Activated CD4-positive, alpha-beta T cell treated with anti-CD3 and anti-CD28 coated beads, Interleukin-2, amount 50 U/mL, for 4 hours (primary cell): Measurements from ENCODE around the gene THBS3.
A peak's percentile ranks its signal among the peaks of the same experiment; 100 is the strongest.
"Not testable (repeated sequence)": the region's sequence is repeated elsewhere in the genome, so short reads cannot be mapped to it uniquely, and the experiment has no call there.

Experiments
- DNase-seq, 2 experiments: peaks; one replicate each; pipeline ENCODE4 v3.0.0-alpha.2; 2020

THBS3 gene

DNA sequence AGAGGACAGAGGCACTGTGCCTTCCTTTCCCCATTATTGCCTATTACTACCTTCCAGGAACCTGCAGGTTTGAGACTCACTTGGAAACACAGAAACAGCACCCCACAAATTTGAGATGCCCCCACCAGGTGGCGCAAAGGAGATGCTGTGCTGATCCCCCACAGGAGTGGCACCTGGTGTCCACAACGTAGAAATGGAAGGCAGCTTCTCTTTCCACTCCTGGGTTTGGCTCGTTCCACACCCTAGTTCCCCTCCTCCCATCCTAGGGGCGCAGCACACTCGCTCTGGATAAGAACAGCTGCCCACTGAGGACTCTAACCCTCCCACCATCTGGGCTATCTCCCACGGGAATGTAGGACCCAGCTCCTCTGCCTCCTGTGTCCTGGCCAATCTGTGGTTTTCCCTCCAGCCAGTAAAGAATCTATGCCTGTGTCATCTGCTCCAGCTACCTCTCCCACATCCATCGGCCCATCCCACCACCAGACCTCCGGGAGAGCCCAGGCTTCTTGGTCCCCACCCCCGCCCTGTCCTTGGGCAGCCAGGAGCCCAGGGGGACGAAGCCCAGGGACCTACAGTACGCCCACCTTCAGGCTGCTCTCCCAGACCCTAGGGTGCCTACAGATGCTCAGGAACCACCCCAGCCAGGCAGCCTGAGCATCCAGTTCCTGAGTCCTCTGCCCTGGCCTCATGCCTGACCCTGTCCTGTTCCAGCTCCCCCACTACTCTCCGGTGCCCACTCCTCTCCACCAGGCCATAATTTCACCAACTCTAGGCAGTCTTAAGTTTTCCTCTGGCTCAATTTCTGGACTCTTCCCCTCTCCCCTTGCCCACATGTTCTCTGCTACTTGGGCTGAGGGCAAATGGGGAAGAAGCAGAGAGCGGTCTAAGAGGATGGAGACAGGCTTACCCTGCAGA is 549 bp downstream of the THBS3 start:
- DNase-seq: peak; percentile 90 to 94

DNA sequence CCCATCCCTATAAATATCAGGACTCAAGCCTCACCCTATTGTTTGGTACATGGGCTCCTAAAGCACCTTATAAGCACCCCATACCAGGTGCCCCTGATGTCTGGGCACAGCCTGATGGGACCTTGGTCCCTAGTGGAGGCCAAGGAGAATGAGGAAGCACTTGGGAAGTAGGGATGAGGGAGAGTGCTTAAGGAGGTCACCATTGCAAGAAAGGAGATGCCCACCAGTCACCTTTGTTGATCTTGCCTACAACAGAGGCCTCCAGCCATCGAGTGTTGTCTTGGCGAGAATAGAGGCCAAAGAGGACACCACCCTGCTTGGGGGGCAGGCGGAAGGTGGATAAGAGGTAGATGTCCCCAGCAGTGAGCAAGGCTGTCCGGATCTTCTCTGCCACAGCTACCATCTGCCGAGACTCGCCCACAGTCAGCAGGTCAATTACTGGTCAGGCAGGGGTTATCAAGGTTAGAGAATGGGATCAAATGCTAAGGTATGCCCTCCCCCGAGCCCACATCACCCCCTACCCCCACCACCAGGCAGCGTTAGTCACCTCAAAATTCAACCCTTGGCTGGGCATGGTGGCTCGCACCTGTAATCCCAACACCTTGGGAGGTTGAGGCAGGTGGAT is 1.6 kb downstream of the THBS3 start:
- no peak for DNase-seq

- DNase-seq: no peak
Observed at GRCh38 chr1:155205035-155205434, 2.7 kb downstream of the THBS3 start.

DNA sequence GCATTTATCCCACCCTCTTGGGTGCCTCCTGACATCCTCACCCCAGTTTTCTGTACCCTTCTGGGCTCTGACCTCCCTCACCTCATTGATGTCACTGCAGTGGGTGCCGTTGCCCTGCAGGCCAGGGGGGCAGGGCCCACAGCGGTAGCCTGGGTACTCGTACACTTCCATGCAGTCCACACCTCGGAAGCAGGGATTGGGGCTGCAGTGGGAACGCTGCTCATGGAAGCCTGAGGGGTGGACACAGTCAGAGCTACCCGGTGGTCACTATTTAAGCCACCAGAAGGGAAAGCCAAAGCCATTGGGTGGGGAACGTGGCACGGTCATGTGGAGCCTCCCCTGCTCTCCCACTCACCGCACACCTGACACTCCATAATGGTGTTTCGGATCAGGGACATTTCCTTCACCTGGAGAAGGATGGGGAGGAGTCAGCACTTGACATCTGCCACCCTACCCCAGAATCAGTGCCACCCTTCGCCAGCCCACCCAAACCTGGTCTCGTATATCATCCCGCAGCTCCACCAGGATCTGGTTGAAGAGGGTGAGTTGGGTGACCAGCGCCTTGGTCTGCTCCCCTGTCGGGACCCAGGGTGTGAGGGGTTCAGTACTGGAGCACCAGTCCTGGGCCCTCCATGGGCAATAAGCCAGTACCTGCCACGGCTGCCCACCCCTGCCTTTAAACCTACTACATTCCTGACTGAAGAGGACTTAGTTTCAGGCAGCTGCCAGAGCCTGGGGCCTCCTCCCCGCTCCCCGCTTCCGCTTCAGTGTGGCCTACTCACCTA is 4.8 kb downstream of the THBS3 start:
- DNase-seq: no peak

- no peak for DNase-seq
Observed at GRCh38 chr1:155202198-155202597, 5.5 kb downstream of the THBS3 start.

GRCh38 chr1:155200920-155201319 is 6.8 kb downstream of the THBS3 start:
- DNase-seq: no peak

DNA sequence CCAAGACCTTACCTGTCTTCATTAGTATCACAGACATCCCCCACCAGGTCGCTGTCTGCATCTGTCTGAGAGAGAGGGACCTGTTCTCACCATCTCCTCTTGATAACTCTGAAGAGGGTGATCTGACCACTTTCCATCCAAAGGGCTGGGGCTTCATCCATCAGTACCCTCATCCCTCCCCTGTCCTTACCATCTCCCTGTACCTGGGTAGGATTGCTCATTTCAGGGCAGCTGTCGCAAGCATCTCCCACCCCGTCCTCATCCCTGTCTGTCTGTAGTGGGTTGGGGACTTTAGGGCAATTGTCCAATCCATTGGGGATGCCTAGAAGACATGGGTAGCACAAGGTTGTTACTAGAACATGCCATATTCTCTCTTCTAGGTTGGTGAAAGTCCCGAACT is 7.9 kb downstream of the THBS3 start:
- DNase-seq: no peak

DNA sequence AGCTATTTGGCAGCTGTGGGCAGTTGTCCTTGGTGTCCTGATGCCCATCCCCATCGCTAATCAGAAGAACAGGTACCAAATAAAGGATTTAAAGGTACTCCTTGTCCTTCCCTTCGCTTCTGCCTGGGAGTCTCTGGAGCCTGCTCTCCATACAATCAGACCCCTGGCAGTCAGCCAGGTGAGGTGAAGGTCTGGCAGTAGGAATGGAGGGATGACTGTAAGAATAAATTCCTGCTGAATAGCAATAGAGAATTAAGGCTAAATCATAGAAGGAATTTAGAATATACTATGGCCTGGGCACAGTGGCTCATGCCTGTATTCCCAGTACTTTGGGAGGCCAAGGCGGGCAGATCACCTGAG is 9.2 kb downstream of the THBS3 start:
- DNase-seq: no peak

DNA sequence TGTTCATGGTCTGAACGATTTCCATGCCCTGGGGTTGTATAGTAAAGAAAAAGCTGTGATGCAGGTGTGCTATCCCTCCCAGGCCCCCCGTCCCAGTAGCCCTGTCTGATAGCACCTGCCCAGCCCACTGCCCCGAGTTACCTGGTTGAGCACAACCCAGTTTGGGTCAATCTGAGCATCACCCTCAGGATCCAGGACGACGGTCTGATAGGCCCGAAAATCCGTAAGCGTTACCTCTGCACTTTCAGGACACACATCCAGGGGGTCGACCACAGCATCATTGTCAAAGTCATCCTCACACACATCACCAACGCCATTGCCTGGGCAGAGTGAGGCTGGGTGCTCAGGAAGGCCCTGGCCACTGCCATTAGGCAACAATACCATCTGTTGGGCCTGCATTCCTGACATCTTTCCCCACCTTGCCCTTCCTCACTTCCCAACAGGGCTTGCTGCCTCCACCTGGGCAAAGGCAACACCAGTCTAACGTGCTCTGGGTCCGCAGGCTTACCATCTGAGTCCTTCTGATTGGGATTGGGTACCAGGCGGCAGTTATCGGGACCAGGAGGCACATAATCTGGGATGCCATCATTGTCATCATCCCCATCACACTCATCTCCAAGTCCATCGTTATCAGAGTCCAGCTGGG is 9.7 kb downstream of the THBS3 start:
- DNase-seq: no peak

- no peak for DNase-seq
Observed at GRCh38 chr1:155196893-155197638, 10.6 kb downstream of the THBS3 start.

- DNase-seq: no peak
Observed at GRCh38 chr1:155196103-155196892, 11.4 kb downstream of the THBS3 start.

DNA sequence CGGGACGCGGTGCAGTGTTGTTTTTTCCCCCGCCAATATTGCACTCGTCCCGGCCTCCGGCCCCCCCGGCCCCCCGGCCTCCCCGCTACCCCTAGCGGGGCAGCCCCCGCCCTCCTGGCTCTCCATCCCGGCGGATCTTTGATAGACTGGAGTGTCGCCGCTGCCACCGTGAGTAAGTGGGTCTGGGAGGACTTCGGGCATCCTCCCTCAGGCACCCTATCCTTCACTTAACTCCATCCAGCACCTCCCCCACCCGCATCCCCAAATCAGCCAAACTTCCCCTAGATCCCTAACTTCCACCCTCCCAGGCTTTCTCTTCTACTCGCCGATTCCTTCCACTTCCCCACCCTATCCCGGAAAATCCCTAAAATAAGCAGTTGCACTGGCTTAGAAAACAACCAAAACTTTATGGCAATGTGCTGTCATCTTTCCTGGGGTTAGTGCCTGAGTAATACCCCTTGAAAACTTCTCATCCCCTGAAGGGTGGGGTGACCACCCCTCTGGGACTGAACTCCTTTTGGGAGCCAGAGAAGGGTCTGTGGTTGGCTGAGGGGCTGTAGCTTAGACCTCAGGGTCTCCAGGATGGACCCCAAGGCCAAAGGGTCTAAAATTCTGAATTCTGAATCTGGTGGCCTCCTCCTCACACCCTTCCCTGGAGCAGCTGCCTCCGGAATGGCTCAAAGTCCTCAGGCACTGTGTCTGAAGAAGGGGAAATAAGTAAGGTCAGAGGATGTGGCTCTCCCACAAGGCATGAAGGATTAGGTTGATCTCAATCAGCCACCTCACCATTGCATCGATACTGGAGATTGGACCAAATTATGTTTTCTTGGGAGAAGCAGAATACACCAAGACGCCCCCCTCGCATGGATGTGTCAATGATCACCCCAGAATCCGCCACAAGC is 12.2 kb downstream of the THBS3 start:
- DNase-seq: no peak

DNA sequence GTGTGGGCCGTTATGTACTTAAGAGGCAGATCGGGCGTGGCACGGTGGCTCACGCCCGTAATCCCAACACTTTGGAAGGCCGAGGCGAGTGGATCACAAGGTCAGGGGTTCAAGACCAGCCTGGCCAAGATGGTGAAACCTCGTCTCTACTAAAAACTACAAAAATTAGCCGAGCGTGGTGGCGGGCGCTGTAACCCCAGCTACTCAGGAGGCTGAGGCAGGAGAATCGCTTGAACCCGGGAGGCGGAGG is 13.8 kb downstream of the THBS3 start:
- not testable (repeated sequence) for DNase-seq

GRCh38 chr1:155193275-155193990 is 14.3 kb downstream of the THBS3 start:
- DNase-seq: peak; percentile 62 to 63

- DNase-seq: peak; percentile 27 to 44
Observed at GRCh38 chr1:155192346-155193274, 15.1 kb downstream of the THBS3 start.

DNA sequence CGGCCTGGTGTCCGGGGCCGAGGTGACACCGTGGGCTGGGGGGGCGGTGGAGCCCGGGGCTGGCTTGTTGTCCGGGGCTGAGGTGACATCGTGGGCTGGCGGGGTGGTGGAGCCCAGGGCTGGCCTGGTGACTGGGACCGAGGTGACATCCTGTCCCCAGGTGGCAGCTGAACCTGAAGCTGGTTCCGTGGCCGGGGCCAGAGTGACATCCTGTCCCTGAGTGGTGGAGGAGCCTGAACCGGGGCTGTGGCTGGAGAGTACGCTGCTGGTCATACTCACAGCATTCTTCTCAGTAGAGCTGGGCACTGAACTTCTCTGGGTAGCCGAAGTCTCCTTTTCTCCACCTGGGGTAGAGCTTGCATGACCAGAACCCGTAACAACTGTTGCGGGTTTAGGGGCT is 15.8 kb downstream of the THBS3 start:
- no peak for DNase-seq

GRCh38 chr1:155189926-155190325 is 17.8 kb downstream of the THBS3 start:
- not testable (repeated sequence) for DNase-seq

GRCh38 chr1:155188268-155188667 is 19.4 kb downstream of the THBS3 start:
- DNase-seq: no peak

DNA sequence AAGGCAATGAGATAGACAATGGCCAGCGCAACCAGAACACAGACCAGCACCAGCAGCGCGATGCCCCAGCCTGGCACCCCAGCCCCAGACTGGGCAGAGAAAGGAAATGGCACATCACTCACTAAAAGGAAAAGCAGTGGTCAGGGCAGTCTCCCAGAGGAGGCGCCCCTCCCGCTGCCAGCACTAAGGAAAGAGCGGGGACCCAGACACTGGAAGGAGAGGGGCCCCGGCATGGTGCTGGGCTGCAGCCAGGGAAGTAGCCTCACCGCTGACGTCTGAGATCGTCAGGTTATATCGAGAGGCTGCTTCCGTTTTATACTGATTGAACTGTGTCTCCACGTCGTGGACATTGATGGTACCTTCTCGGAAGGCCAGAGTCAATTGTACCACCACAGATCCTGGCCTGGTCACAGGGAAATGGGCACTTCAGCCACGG is 20.2 kb downstream of the THBS3 start:
- DNase-seq: no peak
